Stimulated activated CD8-positive, alpha-beta memory T cell treated with anti-CD3 and anti-CD28 coated beads, Interleukin-4, amount 100 ng/mL, for 1 hour (primary cell): Measurements from ENCODE around the gene UBE2N.

Experiments
- DNase-seq, 2 donors: peaks; one replicate each; pipeline ENCODE4 v3.0.0-alpha.2; 2020; ENCODE audit warnings: low read depth in 2 of 2, low spot score in 1 of 2

UBE2N gene

GRCh38 chr12:93361151-93361919 is 80.4 kb downstream of the UBE2N start:
- no peak for DNase-seq

GRCh38 chr12:93360688-93361087 is 81.1 kb downstream of the UBE2N start:
- no peak for DNase-seq

- DNase-seq: no peak
These were observed 82.9 kb downstream of the UBE2N start for GRCh38 chr12:93358821-93359220.

- DNase-seq: no peak
These were observed 83.7 kb downstream of the UBE2N start for GRCh38 chr12:93358058-93358457.

GRCh38 chr12:93356214-93356613 is 85.5 kb downstream of the UBE2N start:
- DNase-seq: no peak
